Left renal pelvis (tissue), 4 donors: ENCODE measurements around the gene SND1. TPM values are rescaled to one million over a fixed set of nuclear protein-coding genes. Genes with fewer than 3 reads are reported as not detected.
A peak's percentile ranks its signal among the peaks of the same experiment; 100 is the strongest.

Experiments used
- DNase-seq, 4 donors: peaks; one replicate each; pipeline ENCODE4 v3.0.0-alpha.2; 2013; ENCODE audit warnings: low read depth in 4 of 4, low spot score in 3 of 4
- polyA plus RNA-seq, 4 donors: library from polyadenylated mRNA; unstranded; fragments of 120-200 nt; gene quantifications; one replicate each; pipeline ENCODE4 v1.2.1, GENCODE V29; 2013; ENCODE audit not compliant: insufficient read length in 4 of 4

SND1 gene
- polyA plus RNA-seq, 4 donors, result 129 to 161 (median 145) TPM

- no peak for DNase-seq
These were observed 468.1 kb downstream of the SND1 start for GRCh38 chr7:128120116-128120515.

- no peak for DNase-seq
These were observed 469.0 kb downstream of the SND1 start for GRCh38 chr7:128120976-128121490.

- no peak for DNase-seq
These were observed 469.9 kb downstream of the SND1 start for GRCh38 chr7:128121711-128122530.

GRCh38 chr7:128122576-128123290, 470.7 kb downstream of the SND1 start:
- no peak for DNase-seq

GRCh38 chr7:128123291-128124037, 471.5 kb downstream of the SND1 start:
- no peak for DNase-seq

GRCh38 chr7:128124786-128125185, 472.8 kb downstream of the SND1 start:
- DNase-seq, result no peak

GRCh38 chr7:128125816-128126215, 473.8 kb downstream of the SND1 start:
- DNase-seq, result no peak

GRCh38 chr7:128128401-128128800, 476.4 kb downstream of the SND1 start:
- DNase-seq, result no peak

- DNase-seq, result no peak
These were observed 477.4 kb downstream of the SND1 start for GRCh38 chr7:128129224-128129864.

GRCh38 chr7:128131115-128131514, 479.1 kb downstream of the SND1 start:
- DNase-seq, result no peak

- DNase-seq, result no peak
These were observed 479.7 kb downstream of the SND1 start for GRCh38 chr7:128131731-128132130.

GRCh38 chr7:128132426-128133069, 480.6 kb downstream of the SND1 start:
- no peak for DNase-seq

- no peak for DNase-seq
These were observed 483.1 kb downstream of the SND1 start for GRCh38 chr7:128135159-128135514.

- DNase-seq, result peak in 1 of 4 donors; percentile 31
These were observed 483.7 kb downstream of the SND1 start for GRCh38 chr7:128135515-128136214.

GRCh38 chr7:128136215-128136597, 484.2 kb downstream of the SND1 start:
- no peak for DNase-seq

- no peak for DNase-seq
These were observed 485.2 kb downstream of the SND1 start for GRCh38 chr7:128137181-128137580.

- DNase-seq, result no peak
These were observed 487.4 kb downstream of the SND1 start for GRCh38 chr7:128139406-128139805.

GRCh38 chr7:128141683-128142195, 489.7 kb downstream of the SND1 start:
- no peak for DNase-seq
